SK-N-SH (cell line): ENCODE measurements around the gene TSHR. TPM values are rescaled to one million over a fixed set of nuclear protein-coding genes. Genes with fewer than 3 reads are reported as not detected.

Source experiments
- CTCF ChIA-PET: fragments of 300-600, 350-600 bp; formaldehyde crosslinking; extraction: SDS; loops from one replicate; lab custom pipeline; 2021; lab: Yijun Ruan, JAX
- POLR2A ChIA-PET: fragments of 350-600 bp; sonication (Branson Sonifier 250); formaldehyde crosslinking; extraction: SDS; loops from one replicate; lab custom pipeline; 2020; ENCODE audit warnings: antibody characterized with exemption, inconsistent platforms; lab: Yijun Ruan, JAX
- DNase-seq: peaks from one replicate; pipeline ENCODE4 v3.0.0; 2012
- H2AFZ ChIP-seq: fragments of 200-600 bp; sonication (generic); 2 replicates; pipeline ENCODE4 v1.8.1; 2016; ENCODE audit warnings: antibody characterized with exemption, mild to moderate bottlenecking, low read depth
- H3F3A ChIP-seq: fragments of 200-600 bp; sonication (generic); replicated peaks from 2 replicates; pipeline ENCODE3; 2016; ENCODE audit warnings: antibody characterized with exemption, mild to moderate bottlenecking; ENCODE audit not compliant: insufficient read depth
- H3K27ac ChIP-seq, 2 experiments: fragments of 200-500 bp in 1 of 2; fragments of 200-600 bp in 1 of 2; sonication (Bioruptor generic) in 1 of 2; sonication (generic), shearing (Covaris generic) in 1 of 2; 2 replicates each; pipeline versions ENCODE4 v1.5.1 to v1.6.1; 2014 to 2016; ENCODE audit warnings: low read depth in 2 of 2, inconsistent platforms in 1 of 2, low read length in 1 of 2, mild to moderate bottlenecking in 1 of 2, mixed read lengths in 1 of 2
- H3K27me3 ChIP-seq: fragments of 200-600 bp; sonication (generic), shearing (Covaris generic); 2 replicates; pipeline ENCODE4 v1.6.1; 2016; ENCODE audit warnings: mixed run types; ENCODE audit not compliant: insufficient read depth
- H3K36me3 ChIP-seq, 2 experiments: fragments of 200-500 bp in 1 of 2; fragments of 200-600 bp in 1 of 2; sonication (Bioruptor generic) in 1 of 2; sonication (generic) in 1 of 2; replicated peaks in 1 of 2; 2 replicates each; pipeline versions ENCODE3 to v1.5.1; 2014 to 2016; ENCODE audit warnings: low read length in 1 of 2, mild to moderate bottlenecking in 1 of 2; ENCODE audit not compliant: insufficient read depth in 2 of 2, control insufficient read depth in 1 of 2
- H3K4me1 ChIP-seq, 2 experiments: fragments of 200-500 bp in 1 of 2; fragments of 200-600 bp in 1 of 2; sonication (Bioruptor generic) in 1 of 2; sonication (generic), shearing (Covaris generic) in 1 of 2; 2 replicates each; pipeline versions ENCODE4 v1.5.1 to v1.6.1; 2014 to 2016; ENCODE audit warnings: low read depth in 1 of 2, low read length in 1 of 2, mixed run types in 1 of 2; ENCODE audit not compliant: insufficient read depth in 2 of 2, control insufficient read depth in 1 of 2
- H3K4me2 ChIP-seq: fragments of 200-600 bp; sonication (generic), shearing (Covaris generic); 2 replicates; pipeline ENCODE4 v1.6.1; 2017; ENCODE audit warnings: mixed run types
- H3K4me3 ChIP-seq, 2 experiments: fragments of 200-500 bp in 1 of 2; fragments of 200-600 bp in 1 of 2; sonication (Bioruptor generic) in 1 of 2; sonication (generic), shearing (Covaris generic) in 1 of 2; 2 replicates each; pipeline versions ENCODE4 v1.5.1 to v1.8.1; 2014 to 2016; ENCODE audit warnings: low read depth in 2 of 2, inconsistent platforms in 1 of 2, low read length in 1 of 2, mild to moderate bottlenecking in 1 of 2, mixed read lengths in 1 of 2, moderate library complexity in 1 of 2
- H3K79me2 ChIP-seq: fragments of 200-600 bp; sonication (generic); 2 replicates; pipeline ENCODE4 v1.8.1; 2017; ENCODE audit warnings: mild to moderate bottlenecking; ENCODE audit not compliant: insufficient read depth
- H3K9ac ChIP-seq: fragments of 200-600 bp; sonication (generic); 2 replicates; pipeline ENCODE4 v1.6.1; 2017; ENCODE audit warnings: mixed run types
- H3K9me2 ChIP-seq: fragments of 200-600 bp; sonication (generic); 2 replicates; pipeline ENCODE4 v1.6.1; 2017; ENCODE audit warnings: mixed run types
- H3K9me3 ChIP-seq: fragments of 200-600 bp; sonication (generic); 2 replicates; pipeline ENCODE4 v1.6.1; 2017; ENCODE audit warnings: mixed run types, mild to moderate bottlenecking, moderate library complexity
- H4K20me1 ChIP-seq: fragments of 200-600 bp; sonication (generic); 2 replicates; pipeline ENCODE4 v1.6.1; 2017; ENCODE audit warnings: mild to moderate bottlenecking, mixed run types; ENCODE audit not compliant: insufficient read depth
- CHD2 ChIP-seq: fragments of 150-350 bp; IDR thresholded peaks from 2 replicates; pipeline ENCODE4 v1.6.1; 2018; ENCODE audit warnings: low read length; ENCODE audit not compliant: partially characterized antibody
- FOXJ3 ChIP-seq: sonication (generic); formaldehyde crosslinking; IDR thresholded peaks from 2 replicates; pipeline ENCODE4 v1.5.1; 2020; ENCODE audit warnings: mild to moderate bottlenecking, missing genetic modification reagents
- FOXM1 ChIP-seq: IDR thresholded peaks from 2 replicates; pipeline ENCODE4 v1.4.0; 2012; ENCODE audit warnings: low read depth, mild to moderate bottlenecking
- GABPA ChIP-seq: IDR thresholded peaks from 2 replicates; pipeline ENCODE4 v1.4.0; 2012; ENCODE audit warnings: low read depth, mild to moderate bottlenecking
- JUND ChIP-seq: IDR thresholded peaks from 2 replicates; pipeline ENCODE4 v1.4.0; 2012
- MAX ChIP-seq: IDR thresholded peaks from 2 replicates; pipeline ENCODE4 v1.4.0; 2012; ENCODE audit warnings: low read depth
- MEF2A ChIP-seq: IDR thresholded peaks from 2 replicates; pipeline ENCODE4 v1.4.0; 2012; ENCODE audit warnings: low read depth, borderline replicate concordance
- POLR2AphosphoS5 ChIP-seq: IDR thresholded peaks from 2 replicates; pipeline ENCODE4 v1.6.1; 2012; ENCODE audit warnings: low read depth, low read length
- RFX5 ChIP-seq: IDR thresholded peaks from 2 replicates; pipeline ENCODE4 v1.6.1; 2012; ENCODE audit warnings: mild to moderate bottlenecking, improper control_type of control experiment, low read length
- SIN3A ChIP-seq: IDR thresholded peaks from 2 replicates; pipeline ENCODE4 v1.6.1; 2012; ENCODE audit warnings: low read depth, mild to moderate bottlenecking, low read length, moderate library complexity, borderline replicate concordance
- SMC3 ChIP-seq: IDR thresholded peaks from 2 replicates; pipeline ENCODE4 v1.6.1; 2012; ENCODE audit warnings: low read depth, low read length, improper control_type of control experiment
- TAF1 ChIP-seq: IDR thresholded peaks from 2 replicates; pipeline ENCODE4 v1.6.1; 2012; ENCODE audit warnings: low read depth, mild to moderate bottlenecking, low read length, moderate library complexity, borderline replicate concordance
- USF2 ChIP-seq: fragments of 150-350 bp; IDR thresholded peaks from 2 replicates; pipeline ENCODE4 v1.6.1; 2017; ENCODE audit warnings: antibody characterized with exemption, low read length, low read depth, borderline replicate concordance
- YY1 ChIP-seq: IDR thresholded peaks from 2 replicates; pipeline ENCODE4 v1.4.0; 2012; ENCODE audit warnings: low read depth, mild to moderate bottlenecking
- WGBS: methylation state at CpG from one replicate; pipeline ENCODE4 v1.1.6; 2017; ENCODE audit warnings: low lambda C conversion rate; 5-methylcytosine and 5-hydroxymethylcytosine counted together
- polyA plus RNA-seq, 3 experiments: library from polyadenylated mRNA; depleted of rRNA; stranded (reverse); fragments of >200 nt; gene quantifications; 2 replicates each; pipeline ENCODE4 v1.2.3, GENCODE V29; 2012
- TF ChIP-seq, protein P1 (sequence below): IDR thresholded peaks from 2 replicates; pipeline ENCODE4 v1.6.1; 2012; ENCODE audit warnings: mild to moderate bottlenecking, low read depth, low read length, moderate library complexity

TSHR gene
- polyA plus RNA-seq, 1 of the 3 experiments (the other 2 are of a cell fraction), result not detected

- TF ChIP-seq, protein P1, sequence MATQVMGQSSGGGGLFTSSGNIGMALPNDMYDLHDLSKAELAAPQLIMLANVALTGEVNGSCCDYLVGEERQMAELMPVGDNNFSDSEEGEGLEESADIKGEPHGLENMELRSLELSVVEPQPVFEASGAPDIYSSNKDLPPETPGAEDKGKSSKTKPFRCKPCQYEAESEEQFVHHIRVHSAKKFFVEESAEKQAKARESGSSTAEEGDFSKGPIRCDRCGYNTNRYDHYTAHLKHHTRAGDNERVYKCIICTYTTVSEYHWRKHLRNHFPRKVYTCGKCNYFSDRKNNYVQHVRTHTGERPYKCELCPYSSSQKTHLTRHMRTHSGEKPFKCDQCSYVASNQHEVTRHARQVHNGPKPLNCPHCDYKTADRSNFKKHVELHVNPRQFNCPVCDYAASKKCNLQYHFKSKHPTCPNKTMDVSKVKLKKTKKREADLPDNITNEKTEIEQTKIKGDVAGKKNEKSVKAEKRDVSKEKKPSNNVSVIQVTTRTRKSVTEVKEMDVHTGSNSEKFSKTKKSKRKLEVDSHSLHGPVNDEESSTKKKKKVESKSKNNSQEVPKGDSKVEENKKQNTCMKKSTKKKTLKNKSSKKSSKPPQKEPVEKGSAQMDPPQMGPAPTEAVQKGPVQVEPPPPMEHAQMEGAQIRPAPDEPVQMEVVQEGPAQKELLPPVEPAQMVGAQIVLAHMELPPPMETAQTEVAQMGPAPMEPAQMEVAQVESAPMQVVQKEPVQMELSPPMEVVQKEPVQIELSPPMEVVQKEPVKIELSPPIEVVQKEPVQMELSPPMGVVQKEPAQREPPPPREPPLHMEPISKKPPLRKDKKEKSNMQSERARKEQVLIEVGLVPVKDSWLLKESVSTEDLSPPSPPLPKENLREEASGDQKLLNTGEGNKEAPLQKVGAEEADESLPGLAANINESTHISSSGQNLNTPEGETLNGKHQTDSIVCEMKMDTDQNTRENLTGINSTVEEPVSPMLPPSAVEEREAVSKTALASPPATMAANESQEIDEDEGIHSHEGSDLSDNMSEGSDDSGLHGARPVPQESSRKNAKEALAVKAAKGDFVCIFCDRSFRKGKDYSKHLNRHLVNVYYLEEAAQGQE, result no peak
- TF ChIP-seq GABPA (no peak), FOXJ3 (CRISPR knock-in tag) (no peak), MEF2A (no peak), POLR2AphosphoS5 (no peak), TAF1 (no peak), MAX (no peak), JUND (no peak)
Observed at GRCh38 chr14:80924365-80925103, 30.9 kb upstream of the TSHR start (continued).

GRCh38 chr14:80926397-80927082 lies 28.9 kb upstream of the TSHR start:
- Histone ChIP-seq H3K27ac (no peak overlapping the region), H3K36me3 (peaks cover 0 to 5% of the 10 kb centered on the region in 2 experiments), H3K27me3 (no peaks in the 10 kb centered on the region), H4K20me1 (no peaks in the 10 kb centered on the region), H3K9me3 (no peaks in the 10 kb centered on the region), H3K9ac (no peak overlapping the region), H3K9me2 (no peaks in the 10 kb centered on the region), H3K79me2 (peaks cover 30% of the 10 kb centered on the region; the same call in 1 of the 2 replicates), H2AFZ (no peak overlapping the region), H3K4me1 (peaks cover 0 to 16% of the 10 kb centered on the region in 2 experiments; a peak in 2 of 4 replicates), H3K4me3 (no peak overlapping the region), H3F3A (peaks cover 5% of the 10 kb centered on the region), H3K4me2 (no peak overlapping the region)
- POLR2A ChIA-PET, result interaction anchor here (0.6 kb wide), 1 partner anchor 253 kb away, joined by 3 read pairs; no protein-coding TSS in a partner anchor
- TF ChIP-seq SIN3A (no peak), FOXM1 (no peak), CHD2 (no peak), SMC3 (no peak), RFX5 (no peak), MEF2A (no peak), YY1 (no peak), USF2 (no peak)
- CTCF ChIA-PET, result no interaction called here
- 94% methylated on average over 4 of the region's 4 CpGs for WGBS
- DNase-seq, result no peak
